Measurements from ENCODE around the gene LZTR1. TPM values are rescaled to one million over a fixed set of nuclear protein-coding genes. Genes with fewer than 3 reads are reported as not detected.

The LZTR1 gene
- total and polyA plus RNA-seq, 7 donors: 10.2 to 50.4 (median 31.4) TPM

GRCh38 chr22:20983081-20983771, 1.1 kb downstream of the LZTR1 start:
- intact Hi-C loops (cut with DNase I): no loop called here
- Histone ChIP-seq H3K36me3 (peaks cover 0 to 43% (median 12%) of the 10 kb centered on the region in 4 donors), H3K27ac (peak overlapping the region; percentile 87 to 93 (median 90)), H3K4me1 (peaks cover 0 to 46% (median 43%) of the 10 kb centered on the region in 4 donors), H3K4me3 (peak overlapping the region; percentile 69 to 91 (median 90)), H3K27me3 (no peaks in the 10 kb centered on the region), H3K9me3 (no peaks in the 10 kb centered on the region)
- WGBS, 2 donors: 75 to 80% methylated on average over 5 of the region's 5 CpGs
- TF ChIP-seq EP300 (IDR thresholded peaks at IDR 0.05) (no peak), POLR2AphosphoS5 (IDR thresholded peaks at IDR 0.05) (no peak), CTCF (IDR thresholded peaks at IDR 0.05) (no peak), POLR2A (IDR thresholded peaks at IDR 0.05) (no peak)
- no peak for DNase-seq

- DNase-seq: no peak
- H3K36me3 ChIP-seq: peaks cover 0 to 62% (median 15%) of the 10 kb centered on the region in 4 donors
These were observed 3.6 kb downstream of the LZTR1 start for GRCh38 chr22:20985720-20986119.

GRCh38 chr22:20986365-20986764, 4.3 kb downstream of the LZTR1 start:
- intact Hi-C loops (cut with DNase I): no loop called here
- H3K4me3 ChIP-seq: no peak overlapping the region
- TF ChIP-seq CTCF (IDR thresholded peaks at IDR 0.05) (no peak), POLR2A (IDR thresholded peaks at IDR 0.05) (no peak), EP300 (IDR thresholded peaks at IDR 0.05) (no peak), POLR2AphosphoS5 (IDR thresholded peaks at IDR 0.05) (no peak)
- no peaks in the 10 kb centered on the region for H3K27me3 ChIP-seq
- H3K4me1 ChIP-seq: peaks cover 0 to 23% (median 19%) of the 10 kb centered on the region in 4 donors
- H3K27ac ChIP-seq: no peak overlapping the region
- H3K36me3 ChIP-seq: peaks cover 1 to 68% (median 15%) of the 10 kb centered on the region in 4 donors
- 96 to 97% methylated on average over 1 of the region's 1 CpG for WGBS, 2 donors
- no peaks in the 10 kb centered on the region for H3K9me3 ChIP-seq
- no peak for DNase-seq

More at GRCh38 chr22:20985720-20986119, 3.6 kb downstream of the LZTR1 start:
- 95% methylated on average over 7 of the region's 7 CpGs for WGBS, 2 donors
- H3K4me1 ChIP-seq: peaks cover 0 to 30% (median 26%) of the 10 kb centered on the region in 4 donors
- no peaks in the 10 kb centered on the region for H3K9me3 ChIP-seq
- no peak overlapping the region for H3K27ac ChIP-seq
- H3K4me3 ChIP-seq: no peak overlapping the region
- intact Hi-C loops (cut with DNase I): no loop called here
- no peaks in the 10 kb centered on the region for H3K27me3 ChIP-seq
- TF ChIP-seq POLR2A (IDR thresholded peaks at IDR 0.05): no peak

GRCh38 chr22:20987375-20987774, 5.3 kb downstream of the LZTR1 start:
- H3K4me1 ChIP-seq: peaks cover 0 to 21% (median 16%) of the 10 kb centered on the region in 4 donors
- intact Hi-C loops (cut with DNase I): no loop called here
- H3K27ac ChIP-seq: no peak overlapping the region
- no peaks in the 10 kb centered on the region for H3K9me3 ChIP-seq
- TF ChIP-seq EP300 (IDR thresholded peaks at IDR 0.05) (no peak), POLR2A (IDR thresholded peaks at IDR 0.05) (no peak), POLR2AphosphoS5 (IDR thresholded peaks at IDR 0.05) (no peak), CTCF (IDR thresholded peaks at IDR 0.05) (no peak)
- peaks cover 11 to 78% (median 25%) of the 10 kb centered on the region in 4 donors for H3K36me3 ChIP-seq
- 94 to 95% methylated on average over 14 of the region's 14 CpGs for whole genome bisulfite sequencing, 2 donors
- no peaks in the 10 kb centered on the region for H3K27me3 ChIP-seq
- no peak for DNase-seq
- no peak overlapping the region for H3K4me3 ChIP-seq

GRCh38 chr22:20988573-20989322, 6.7 kb downstream of the LZTR1 start:
- 94% methylated on average over 16 of the region's 16 CpGs for WGBS, 2 donors
- H3K27ac ChIP-seq: no peak overlapping the region

More at GRCh38 chr22:20988573-20989322, 6.7 kb downstream of the LZTR1 start:
- Histone ChIP-seq H3K4me1 (peaks cover 0 to 9% (median 3%) of the 10 kb centered on the region in 4 donors), H3K27me3 (no peaks in the 10 kb centered on the region), H3K36me3 (peaks cover 18 to 86% (median 35%) of the 10 kb centered on the region in 4 donors), H3K4me3 (no peak overlapping the region), H3K9me3 (no peaks in the 10 kb centered on the region)
- DNase-seq: no peak
- intact Hi-C loops (cut with DNase I): no loop called here
- no peak for TF ChIP-seq POLR2A (IDR thresholded peaks at IDR 0.05)
- no peak for TF ChIP-seq EP300 (IDR thresholded peaks at IDR 0.05)
- no peak for TF ChIP-seq POLR2AphosphoS5 (IDR thresholded peaks at IDR 0.05)
- TF ChIP-seq CTCF (IDR thresholded peaks at IDR 0.05): no peak

All from sigmoid colon (tissue), 7 donors.